DND-41 (cell line): ENCODE measurements around the gene CRYBB3.

ENCODE experiments used
- ATAC-seq: fragments of 200-7000 bp; cut with Tn5 transposase; 3 replicates; pipeline ENCODE4 v1.9.1; 2021; ENCODE audit warnings: low read depth; ENCODE audit not compliant: insufficient read depth
- DNase-seq: peaks from one replicate; pipeline ENCODE4 v3.0.0-alpha.2; 2020
- H2AFZ ChIP-seq: 2 replicates; pipeline ENCODE4 v1.6.0; 2012; ENCODE audit warnings: low read depth, low read length
- H3K27ac ChIP-seq: 2 replicates; pipeline ENCODE4 v1.5.1; 2012; ENCODE audit warnings: low read length, inconsistent platforms
- H3K27me3 ChIP-seq: fragments of 200-600 bp; sonication (generic); 2 replicates; pipeline ENCODE4 v1.6.0; 2012; ENCODE audit warnings: low read length, mild to moderate bottlenecking, inconsistent platforms; ENCODE audit not compliant: insufficient read depth, poor library complexity
- H3K36me3 ChIP-seq: 2 replicates; pipeline ENCODE4 v1.5.1; 2012; ENCODE audit warnings: low read length, inconsistent platforms; ENCODE audit not compliant: insufficient read depth
- H3K4me1 ChIP-seq: 2 replicates; pipeline ENCODE4 v1.5.1; 2012; ENCODE audit warnings: mild to moderate bottlenecking, low read length; ENCODE audit not compliant: insufficient read depth
- H3K4me2 ChIP-seq: 2 replicates; pipeline ENCODE4 v1.6.0; 2012; ENCODE audit warnings: mild to moderate bottlenecking, moderate library complexity, low read length, inconsistent platforms; ENCODE audit not compliant: insufficient read depth
- H3K4me3 ChIP-seq, 2 experiments: fragments of 200-600 bp in 1 of 2; shearing (Covaris generic) in 1 of 2; 2 replicates each; pipeline ENCODE4 v1.5.1; 2012 to 2016; ENCODE audit warnings: inconsistent platforms in 2 of 2, low read length in 2 of 2, mild to moderate bottlenecking in 2 of 2, low read depth in 1 of 2, moderate library complexity in 1 of 2
- H3K79me2 ChIP-seq: 2 replicates; pipeline ENCODE4 v1.6.0; 2012; ENCODE audit warnings: low read length, inconsistent platforms; ENCODE audit not compliant: insufficient read depth
- H3K9ac ChIP-seq: 2 replicates; pipeline ENCODE4 v1.6.0; 2012; ENCODE audit warnings: low read depth, mild to moderate bottlenecking, inconsistent platforms, low read length, moderate library complexity
- H3K9me3 ChIP-seq: 2 replicates; pipeline ENCODE4 v1.5.1; 2012; ENCODE audit warnings: low read length, moderate library complexity, mild to moderate bottlenecking, inconsistent platforms; ENCODE audit not compliant: insufficient read depth, severe bottlenecking
- H4K20me1 ChIP-seq: 2 replicates; pipeline ENCODE4 v1.6.0; 2012; ENCODE audit warnings: low read length; ENCODE audit not compliant: insufficient read depth
- EZH2 ChIP-seq: IDR thresholded peaks from 3 replicates; pipeline ENCODE4 v1.6.1; 2012; ENCODE audit warnings: borderline replicate concordance, low read depth, mild to moderate bottlenecking, moderate library complexity, low read length, inconsistent platforms; ENCODE audit not compliant: severe bottlenecking
- TF ChIP-seq, protein P1 (sequence below): IDR thresholded peaks from 2 replicates; pipeline ENCODE4 v1.5.1; 2012; ENCODE audit warnings: borderline replicate concordance, low read length, moderate library complexity, mild to moderate bottlenecking; ENCODE audit not compliant: poor library complexity, severe bottlenecking; ENCODE audit errors: extremely low read depth

CRYBB3 gene

GRCh38 chr22:25199731-25200520, at the start of gene CRYBB3:
CRYBB3 (plus strand) TSS chr22:25199858; CDS start chr22:25201397, 1,539 bp downstream.
- H3K36me3 ChIP-seq = no peaks in the 10 kb centered on the region
- no peaks in the 10 kb centered on the region for H3K27me3 ChIP-seq
- TF ChIP-seq, protein P1, sequence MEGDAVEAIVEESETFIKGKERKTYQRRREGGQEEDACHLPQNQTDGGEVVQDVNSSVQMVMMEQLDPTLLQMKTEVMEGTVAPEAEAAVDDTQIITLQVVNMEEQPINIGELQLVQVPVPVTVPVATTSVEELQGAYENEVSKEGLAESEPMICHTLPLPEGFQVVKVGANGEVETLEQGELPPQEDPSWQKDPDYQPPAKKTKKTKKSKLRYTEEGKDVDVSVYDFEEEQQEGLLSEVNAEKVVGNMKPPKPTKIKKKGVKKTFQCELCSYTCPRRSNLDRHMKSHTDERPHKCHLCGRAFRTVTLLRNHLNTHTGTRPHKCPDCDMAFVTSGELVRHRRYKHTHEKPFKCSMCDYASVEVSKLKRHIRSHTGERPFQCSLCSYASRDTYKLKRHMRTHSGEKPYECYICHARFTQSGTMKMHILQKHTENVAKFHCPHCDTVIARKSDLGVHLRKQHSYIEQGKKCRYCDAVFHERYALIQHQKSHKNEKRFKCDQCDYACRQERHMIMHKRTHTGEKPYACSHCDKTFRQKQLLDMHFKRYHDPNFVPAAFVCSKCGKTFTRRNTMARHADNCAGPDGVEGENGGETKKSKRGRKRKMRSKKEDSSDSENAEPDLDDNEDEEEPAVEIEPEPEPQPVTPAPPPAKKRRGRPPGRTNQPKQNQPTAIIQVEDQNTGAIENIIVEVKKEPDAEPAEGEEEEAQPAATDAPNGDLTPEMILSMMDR = no peak
- no peaks in the 10 kb centered on the region for H3K4me1 ChIP-seq
- DNase-seq = no peak
- no peak within 1 kb of the TSS for H3K27ac ChIP-seq
- H3K4me3 ChIP-seq = no peak within 1 kb of the TSS
- no peak within 1 kb of the TSS for H3K9ac ChIP-seq
- H3K9me3 ChIP-seq = no peaks in the 10 kb centered on the region
- no peak within 1 kb of the TSS for H3K4me2 ChIP-seq
- no peak within 1 kb of the TSS for H2AFZ ChIP-seq
- no peak for ATAC-seq
- 0 out of 2 replicates have a peak, but pooled peaks cover 4% of the 10 kb centered on the region for H4K20me1 ChIP-seq
- no peaks in the 10 kb centered on the region for H3K79me2 ChIP-seq

DNA sequence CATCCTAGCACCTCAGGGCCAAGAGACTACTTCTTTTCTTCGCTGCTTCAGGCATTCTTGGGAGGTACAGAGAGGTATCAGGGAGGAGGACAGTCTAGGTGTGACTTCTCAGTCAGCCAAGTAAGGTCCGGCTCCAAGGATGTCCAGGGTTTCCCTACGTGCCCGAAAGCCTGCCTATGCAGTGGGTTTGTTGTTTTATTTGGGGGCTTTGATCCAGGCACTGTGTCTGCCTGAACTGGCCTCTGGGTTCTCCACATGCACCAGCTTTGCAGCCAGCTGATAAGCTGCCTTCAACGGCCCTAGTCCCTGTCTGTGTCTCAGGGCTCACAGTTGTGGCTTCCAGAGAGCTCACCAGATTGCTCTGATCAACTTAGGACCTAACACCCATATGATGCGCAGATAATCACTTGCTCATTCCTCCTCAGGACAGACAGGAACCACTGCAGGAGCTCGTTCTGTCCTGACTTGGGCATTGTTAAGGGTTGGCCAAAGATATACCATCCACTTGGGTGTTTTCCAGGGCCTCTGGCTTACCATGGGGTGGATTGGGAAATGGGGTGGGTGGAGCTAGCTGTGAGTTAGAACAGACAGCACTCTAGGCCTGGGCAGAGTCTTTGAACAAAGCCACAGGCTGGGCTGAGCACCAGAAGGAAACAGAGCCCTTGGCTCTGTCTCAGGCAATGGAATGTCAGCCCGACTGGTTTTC, 45.5 kb upstream of the CRYBB3 start:
- H3K4me2 ChIP-seq = no peak overlapping the region
- no peaks in the 10 kb centered on the region for H3K9me3 ChIP-seq
- H3K79me2 ChIP-seq = no peaks in the 10 kb centered on the region
- H3K4me1 ChIP-seq = no peaks in the 10 kb centered on the region
- ATAC-seq (no peak), DNase-seq (no peak)
- H3K27me3 ChIP-seq = no peaks in the 10 kb centered on the region
- no peak overlapping the region for H3K9ac ChIP-seq
- H3K36me3 ChIP-seq = no peaks in the 10 kb centered on the region
- no peak overlapping the region for H2AFZ ChIP-seq
- no peak overlapping the region for H3K27ac ChIP-seq
- H4K20me1 ChIP-seq = no peaks in the 10 kb centered on the region
- no peak overlapping the region for H3K4me3 ChIP-seq
- no peak for TF ChIP-seq EZH2
- TF ChIP-seq, protein P1 = no peak

GRCh38 chr22:25154667-25154999, 45.0 kb upstream of the CRYBB3 start:
- Histone ChIP-seq H3K9ac (no peak overlapping the region), H3K4me3 (no peak overlapping the region), H3K4me1 (no peaks in the 10 kb centered on the region), H3K27me3 (no peaks in the 10 kb centered on the region), H4K20me1 (no peaks in the 10 kb centered on the region), H3K36me3 (no peaks in the 10 kb centered on the region), H3K9me3 (no peaks in the 10 kb centered on the region), H3K4me2 (no peak overlapping the region), H2AFZ (no peak overlapping the region), H3K27ac (no peak overlapping the region), H3K79me2 (no peaks in the 10 kb centered on the region)
- ATAC-seq = no peak
- no peak for DNase-seq
- no peak for TF ChIP-seq EZH2
- TF ChIP-seq, protein P1 = no peak
